GM21529 (cell line): ENCODE results near the gene PARVB.
"Not testable (repeated sequence)": the region's sequence is repeated elsewhere in the genome, so short reads cannot be mapped to it uniquely, and the experiment has no call there.

ENCODE experiments used
- ATAC-seq: cut with Tn5 transposase; IDR thresholded peaks from one replicate; pipeline ENCODE4 v1.9.1; 2021; ENCODE audit not compliant: unreplicated experiment

The PARVB gene

GRCh38 chr22:44050766-44051355, 26.8 kb downstream of the PARVB start:
- ATAC-seq, result no peak

- no peak for ATAC-seq
Measured at GRCh38 chr22:44051358-44051757, 27.3 kb downstream of the PARVB start.

GRCh38 chr22:44051961-44052360, 27.9 kb downstream of the PARVB start:
- ATAC-seq, result no peak

GRCh38 chr22:44055805-44056204, 31.7 kb downstream of the PARVB start:
- no peak for ATAC-seq

- ATAC-seq, result not testable (repeated sequence)
Measured at GRCh38 chr22:44056649-44057048, 32.5 kb downstream of the PARVB start.

- no peak for ATAC-seq
Measured at GRCh38 chr22:44057401-44057987, 33.4 kb downstream of the PARVB start.

- no peak for ATAC-seq
Measured at GRCh38 chr22:44063462-44064371, 39.6 kb downstream of the PARVB start.

- ATAC-seq, result no peak
Measured at GRCh38 chr22:44067033-44067432, 42.9 kb downstream of the PARVB start.

- no peak for ATAC-seq
Measured at GRCh38 chr22:44067901-44068300, 43.8 kb downstream of the PARVB start.

GRCh38 chr22:44068422-44069191, 44.5 kb downstream of the PARVB start:
- peak; percentile 47 for ATAC-seq

GRCh38 chr22:44070029-44070428, 45.9 kb downstream of the PARVB start:
- no peak for ATAC-seq

GRCh38 chr22:44071781-44072326, 47.8 kb downstream of the PARVB start:
- no peak for ATAC-seq

GRCh38 chr22:44074337-44074984, 50.4 kb downstream of the PARVB start:
- ATAC-seq, result no peak

- ATAC-seq, result no peak
Measured at GRCh38 chr22:44075022-44075421, 50.9 kb downstream of the PARVB start.

GRCh38 chr22:44075670-44076069, 51.6 kb downstream of the PARVB start:
- ATAC-seq, result no peak

GRCh38 chr22:44076825-44077224, 52.7 kb downstream of the PARVB start:
- ATAC-seq, result no peak

- no peak for ATAC-seq
Measured at GRCh38 chr22:44080936-44081861, 57.1 kb downstream of the PARVB start.

- no peak for ATAC-seq
Measured at GRCh38 chr22:44082801-44083200, 58.7 kb downstream of the PARVB start.

- ATAC-seq, result no peak
Measured at GRCh38 chr22:44084044-44084772, 60.1 kb downstream of the PARVB start.
